A549 (cell line): ENCODE measurements around the gene EWSR1.

Experiments
- RARB ChIP-seq: fragments of 250-450 bp; sonication (Bioruptor Pico); IDR thresholded peaks from 2 replicates; pipeline ENCODE4 v1.8.0; 2021; ENCODE audit warnings: mild to moderate bottlenecking, moderate library complexity
- TF ChIP-seq, protein P1 (sequence below): IDR thresholded peaks from 2 replicates; pipeline ENCODE4 v1.6.1; 2012

DNA sequence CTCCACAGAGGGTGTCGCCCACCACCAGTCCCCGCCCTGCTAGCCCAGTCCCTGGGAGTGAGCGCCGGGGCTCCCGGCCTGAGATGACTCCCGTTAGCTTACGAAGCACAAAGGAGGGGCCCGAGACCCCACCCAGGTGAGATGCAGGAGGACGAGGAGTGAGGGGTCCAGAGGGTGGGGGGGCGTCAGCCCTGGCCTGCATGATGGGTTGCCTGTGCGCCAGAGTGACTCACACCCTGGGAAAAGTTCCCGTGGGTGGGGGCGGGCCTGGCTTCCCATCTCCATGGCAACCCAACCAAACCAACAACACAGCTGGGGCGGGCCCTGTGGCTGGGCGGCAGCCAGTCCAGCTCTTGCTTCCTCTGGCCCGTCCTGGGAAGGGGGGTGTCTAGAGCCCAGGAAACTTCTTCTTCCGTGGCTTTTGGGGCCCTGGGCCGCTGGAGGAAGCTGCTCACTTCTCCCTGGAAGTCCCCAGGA lies 42.8 kb downstream of the EWSR1 start:
- TF ChIP-seq, protein P1, sequence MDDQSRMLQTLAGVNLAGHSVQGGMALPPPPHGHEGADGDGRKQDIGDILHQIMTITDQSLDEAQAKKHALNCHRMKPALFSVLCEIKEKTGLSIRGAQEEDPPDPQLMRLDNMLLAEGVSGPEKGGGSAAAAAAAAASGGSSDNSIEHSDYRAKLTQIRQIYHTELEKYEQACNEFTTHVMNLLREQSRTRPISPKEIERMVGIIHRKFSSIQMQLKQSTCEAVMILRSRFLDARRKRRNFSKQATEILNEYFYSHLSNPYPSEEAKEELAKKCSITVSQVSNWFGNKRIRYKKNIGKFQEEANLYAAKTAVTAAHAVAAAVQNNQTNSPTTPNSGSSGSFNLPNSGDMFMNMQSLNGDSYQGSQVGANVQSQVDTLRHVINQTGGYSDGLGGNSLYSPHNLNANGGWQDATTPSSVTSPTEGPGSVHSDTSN = no peak
- TF ChIP-seq RARB (CRISPR knock-in tag) = no peak
